Liver (tissue), 9 donors: ENCODE data around the gene CTXND1. TPM values are rescaled to one million over a fixed set of nuclear protein-coding genes. Genes with fewer than 3 reads are reported as not detected.

Experiments used
- DNase-seq: peaks from one replicate; pipeline ENCODE4 v3.0.0-alpha.2; 2017; ENCODE audit warnings: low spot score
- H3K27ac ChIP-seq, 2 donors: one replicate each; pipeline ENCODE4 v1.7.0; 2013; ENCODE audit warnings: inconsistent platforms in 2 of 2, low read length in 2 of 2, control low read depth in 1 of 2, low read depth in 1 of 2, mild to moderate bottlenecking in 1 of 2
- H3K27me3 ChIP-seq, 4 donors: one replicate each; pipeline versions ENCODE4 v1.6.1 to v1.7.0; 2013; ENCODE audit warnings: low read length in 3 of 4, inconsistent platforms in 1 of 4, mild to moderate bottlenecking in 1 of 4, moderate library complexity in 1 of 4; ENCODE audit not compliant: control insufficient read depth in 4 of 4, insufficient read depth in 4 of 4
- H3K36me3 ChIP-seq, 4 donors: one replicate each; pipeline versions ENCODE4 v1.6.1 to v1.7.0; 2013; ENCODE audit warnings: low read length in 3 of 4, mild to moderate bottlenecking in 3 of 4, low read depth in 1 of 4, moderate library complexity in 1 of 4; ENCODE audit not compliant: control insufficient read depth in 4 of 4, insufficient read depth in 3 of 4
- H3K4me1 ChIP-seq, 4 donors: one replicate each; pipeline versions ENCODE4 v1.6.1 to v1.7.0; 2013; ENCODE audit warnings: low read length in 3 of 4, mild to moderate bottlenecking in 3 of 4, moderate library complexity in 1 of 4; ENCODE audit not compliant: control insufficient read depth in 4 of 4, insufficient read depth in 4 of 4
- H3K4me3 ChIP-seq, 3 donors: one replicate each; pipeline versions ENCODE4 v1.6.1 to v1.7.0; 2013; ENCODE audit warnings: low read length in 3 of 3, control low read depth in 1 of 3, low read depth in 1 of 3, mild to moderate bottlenecking in 1 of 3
- H3K9ac ChIP-seq, 2 donors: one replicate each; pipeline ENCODE4 v1.7.0; 2013; ENCODE audit warnings: low read length in 2 of 2, mild to moderate bottlenecking in 2 of 2, moderate library complexity in 2 of 2, control low read depth in 1 of 2, low read depth in 1 of 2
- H3K9me3 ChIP-seq, 4 donors: one replicate each; pipeline versions ENCODE4 v1.6.1 to v1.7.0; 2013; ENCODE audit warnings: low read length in 3 of 4; ENCODE audit not compliant: control insufficient read depth in 4 of 4
- ATF3 ChIP-seq: IDR thresholded peaks from 2 replicates; pipeline ENCODE4 v1.6.1; 2016; ENCODE audit warnings: antibody characterized with exemption
- CTCF ChIP-seq: fragments of 150-350 bp; IDR thresholded peaks from 2 replicates; pipeline ENCODE4 v1.5.1; 2017; ENCODE audit warnings: improper control_type of control experiment, low read depth, low read length; ENCODE audit not compliant: missing input control
- EGR1 ChIP-seq, 2 donors: IDR thresholded peaks; 2 replicates each; pipeline ENCODE4 v1.6.1; 2016 to 2018; ENCODE audit warnings: antibody characterized with exemption in 2 of 2, low read depth in 2 of 2
- FOXA1 ChIP-seq: IDR thresholded peaks from 2 replicates; pipeline ENCODE4 v1.6.1; 2016; ENCODE audit warnings: antibody characterized with exemption
- FOXA2 ChIP-seq: IDR thresholded peaks from 2 replicates; pipeline ENCODE4 v1.6.1; 2016; ENCODE audit warnings: antibody characterized with exemption
- HNF4G ChIP-seq: IDR thresholded peaks from 2 replicates; pipeline ENCODE4 v1.6.1; 2016; ENCODE audit warnings: antibody characterized with exemption
- NR2F2 ChIP-seq: IDR thresholded peaks from 2 replicates; pipeline ENCODE4 v1.6.1; 2016; ENCODE audit warnings: antibody characterized with exemption
- RAD21 ChIP-seq, 2 donors: IDR thresholded peaks; 2 replicates each; pipeline ENCODE4 v1.6.1; 2016; ENCODE audit warnings: antibody characterized with exemption in 2 of 2, mild to moderate bottlenecking in 2 of 2
- RXRA ChIP-seq, 2 donors: IDR thresholded peaks; 2 replicates each; pipeline ENCODE4 v1.6.1; 2017 to 2018; ENCODE audit warnings: antibody characterized with exemption in 2 of 2, mild to moderate bottlenecking in 1 of 2
- SP1 ChIP-seq: IDR thresholded peaks from 2 replicates; pipeline ENCODE4 v1.6.1; 2018; ENCODE audit warnings: antibody characterized with exemption, mild to moderate bottlenecking
- TAF1 ChIP-seq: conservative IDR thresholded peaks from 2 replicates; pipeline ENCODE4 v1.6.1; 2016; ENCODE audit warnings: antibody characterized with exemption, mild to moderate bottlenecking
- WGBS: extraction: QIAGEN DNeasy Blood & Tissue Kit; methylation state at CpG from one replicate; pipeline ENCODE4 v1.1.7; 2013; 5-methylcytosine and 5-hydroxymethylcytosine counted together
- polyA plus RNA-seq, 2 donors: library from polyadenylated mRNA; stranded (reverse) in 1 of 2; unstranded in 1 of 2; fragments of 200-250 nt in 1 of 2; fragments of >200 nt in 1 of 2; fragmentation: Nextera tagmentation in 1 of 2; extraction: Ambion mirVana in 1 of 2; gene quantifications; one replicate each; pipeline versions ENCODE4 v1.2.1 to v1.2.3, GENCODE V29; 2013 to 2015
- total RNA-seq, 2 donors: library from RNA; depleted of rRNA; stranded (reverse); fragments of >200 nt; gene quantifications; one replicate each; pipeline ENCODE4 v1.2.3, GENCODE V29; 2014
- TF ChIP-seq, protein P1 (sequence below): IDR thresholded peaks from 2 replicates; pipeline ENCODE4 v1.6.1; 2016; ENCODE audit warnings: antibody characterized with exemption
- TF ChIP-seq, protein P2 (sequence below): IDR thresholded peaks from 2 replicates; pipeline ENCODE4 v1.6.1; 2016; ENCODE audit warnings: antibody characterized with exemption
- TF ChIP-seq, protein P3 (sequence below): IDR thresholded peaks from 2 replicates; pipeline ENCODE4 v1.6.1; 2016; ENCODE audit warnings: antibody characterized with exemption, mild to moderate bottlenecking
- donor health status: healthy.
- donor health status: healthy.
- donor health status: healthy.
- donor health status: healthy.
- donor health status: healthy.

CTXND1 gene
- total and polyA plus RNA-seq, 4 donors = 2.9 to 4.1 (median 3.1) TPM

DNA sequence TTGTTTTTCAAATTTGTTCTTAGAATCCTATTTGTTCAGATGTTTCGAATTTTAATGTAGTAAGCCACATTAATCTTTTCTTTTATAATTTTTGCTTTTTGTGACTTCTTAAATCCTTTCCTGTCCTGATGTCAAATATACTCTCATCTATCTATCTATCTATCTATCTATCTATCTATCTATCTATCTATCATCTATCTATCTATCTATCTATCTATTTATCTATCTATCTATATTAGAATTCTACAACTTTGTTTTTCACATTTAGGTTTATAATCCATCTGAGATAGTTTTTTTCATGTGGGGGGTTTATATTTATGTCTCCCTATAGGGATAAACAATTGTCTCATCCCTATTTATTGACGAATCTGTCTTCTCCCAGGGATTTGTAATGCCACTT lies 32.1 kb downstream of the CTXND1 start:
- Histone ChIP-seq H3K4me1 (peaks cover 6 to 10% (median 9%) of the 10 kb centered on the region in 4 donors), H3K27ac (no peak overlapping the region), H3K9ac (no peak overlapping the region), H3K27me3 (no peaks in the 10 kb centered on the region), H3K4me3 (no peak overlapping the region), H3K36me3 (no peaks in the 10 kb centered on the region), H3K9me3 (no peaks in the 10 kb centered on the region)
- TF ChIP-seq FOXA1 = no peak
- DNase-seq = no peak
- WGBS = 92% methylated on average over 2 of the region's 2 CpGs

GRCh38 chr15:80217327-80217900 lies 34.6 kb downstream of the CTXND1 start:
- 94% methylated on average over 4 of the region's 4 CpGs for WGBS
- no peaks in the 10 kb centered on the region for H3K9me3 ChIP-seq

More at GRCh38 chr15:80217327-80217900, 34.6 kb downstream of the CTXND1 start:
- Histone ChIP-seq H3K27me3 (no peaks in the 10 kb centered on the region), H3K4me1 (peaks cover 9 to 18% (median 12%) of the 10 kb centered on the region in 4 donors), H3K27ac (no peak overlapping the region), H3K9ac (no peak overlapping the region), H3K36me3 (no peaks in the 10 kb centered on the region), H3K4me3 (no peak overlapping the region)
- peak; percentile 25 for DNase-seq
- TF ChIP-seq, protein P1, sequence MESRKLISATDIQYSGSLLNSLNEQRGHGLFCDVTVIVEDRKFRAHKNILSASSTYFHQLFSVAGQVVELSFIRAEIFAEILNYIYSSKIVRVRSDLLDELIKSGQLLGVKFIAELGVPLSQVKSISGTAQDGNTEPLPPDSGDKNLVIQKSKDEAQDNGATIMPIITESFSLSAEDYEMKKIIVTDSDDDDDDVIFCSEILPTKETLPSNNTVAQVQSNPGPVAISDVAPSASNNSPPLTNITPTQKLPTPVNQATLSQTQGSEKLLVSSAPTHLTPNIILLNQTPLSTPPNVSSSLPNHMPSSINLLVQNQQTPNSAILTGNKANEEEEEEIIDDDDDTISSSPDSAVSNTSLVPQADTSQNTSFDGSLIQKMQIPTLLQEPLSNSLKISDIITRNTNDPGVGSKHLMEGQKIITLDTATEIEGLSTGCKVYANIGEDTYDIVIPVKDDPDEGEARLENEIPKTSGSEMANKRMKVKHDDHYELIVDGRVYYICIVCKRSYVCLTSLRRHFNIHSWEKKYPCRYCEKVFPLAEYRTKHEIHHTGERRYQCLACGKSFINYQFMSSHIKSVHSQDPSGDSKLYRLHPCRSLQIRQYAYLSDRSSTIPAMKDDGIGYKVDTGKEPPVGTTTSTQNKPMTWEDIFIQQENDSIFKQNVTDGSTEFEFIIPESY = no peak
- no peak for TF ChIP-seq HNF4G
- TF ChIP-seq EGR1 (IDR thresholded peaks at IDR 0.05; ENCODE audit: low read depth in 2 of 2) = no peak
- TF ChIP-seq, protein P2, sequence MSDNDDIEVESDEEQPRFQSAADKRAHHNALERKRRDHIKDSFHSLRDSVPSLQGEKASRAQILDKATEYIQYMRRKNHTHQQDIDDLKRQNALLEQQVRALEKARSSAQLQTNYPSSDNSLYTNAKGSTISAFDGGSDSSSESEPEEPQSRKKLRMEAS = no peak
- no peak for TF ChIP-seq CTCF
- no peak for TF ChIP-seq RAD21 (IDR thresholded peaks at IDR 0.05)
- no peak for TF ChIP-seq SP1
- no peak for TF ChIP-seq FOXA2
- no peak for TF ChIP-seq RXRA (IDR thresholded peaks at IDR 0.05)
- TF ChIP-seq TAF1 = no peak
- no peak for TF ChIP-seq NR2F2
- TF ChIP-seq, protein P3, sequence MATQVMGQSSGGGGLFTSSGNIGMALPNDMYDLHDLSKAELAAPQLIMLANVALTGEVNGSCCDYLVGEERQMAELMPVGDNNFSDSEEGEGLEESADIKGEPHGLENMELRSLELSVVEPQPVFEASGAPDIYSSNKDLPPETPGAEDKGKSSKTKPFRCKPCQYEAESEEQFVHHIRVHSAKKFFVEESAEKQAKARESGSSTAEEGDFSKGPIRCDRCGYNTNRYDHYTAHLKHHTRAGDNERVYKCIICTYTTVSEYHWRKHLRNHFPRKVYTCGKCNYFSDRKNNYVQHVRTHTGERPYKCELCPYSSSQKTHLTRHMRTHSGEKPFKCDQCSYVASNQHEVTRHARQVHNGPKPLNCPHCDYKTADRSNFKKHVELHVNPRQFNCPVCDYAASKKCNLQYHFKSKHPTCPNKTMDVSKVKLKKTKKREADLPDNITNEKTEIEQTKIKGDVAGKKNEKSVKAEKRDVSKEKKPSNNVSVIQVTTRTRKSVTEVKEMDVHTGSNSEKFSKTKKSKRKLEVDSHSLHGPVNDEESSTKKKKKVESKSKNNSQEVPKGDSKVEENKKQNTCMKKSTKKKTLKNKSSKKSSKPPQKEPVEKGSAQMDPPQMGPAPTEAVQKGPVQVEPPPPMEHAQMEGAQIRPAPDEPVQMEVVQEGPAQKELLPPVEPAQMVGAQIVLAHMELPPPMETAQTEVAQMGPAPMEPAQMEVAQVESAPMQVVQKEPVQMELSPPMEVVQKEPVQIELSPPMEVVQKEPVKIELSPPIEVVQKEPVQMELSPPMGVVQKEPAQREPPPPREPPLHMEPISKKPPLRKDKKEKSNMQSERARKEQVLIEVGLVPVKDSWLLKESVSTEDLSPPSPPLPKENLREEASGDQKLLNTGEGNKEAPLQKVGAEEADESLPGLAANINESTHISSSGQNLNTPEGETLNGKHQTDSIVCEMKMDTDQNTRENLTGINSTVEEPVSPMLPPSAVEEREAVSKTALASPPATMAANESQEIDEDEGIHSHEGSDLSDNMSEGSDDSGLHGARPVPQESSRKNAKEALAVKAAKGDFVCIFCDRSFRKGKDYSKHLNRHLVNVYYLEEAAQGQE = no peak
- TF ChIP-seq ATF3 = no peak
- no peak for TF ChIP-seq FOXA1
